K562 treated with DMSO at 1 percent for 48 hours (cell line): Measurements from ENCODE around the gene ZNF205. TPM values are rescaled to one million over a fixed set of nuclear protein-coding genes. Genes with fewer than 3 reads are reported as not detected.

Source experiments
- total RNA-seq: library from RNA; unstranded; fragments of 300-600 nt; gene quantifications from 2 replicates; pipeline ENCODE4 v1.2.3, GENCODE V29; 2022; ENCODE audit warnings: low replicate concordance; ENCODE audit errors: extremely low read depth

Gene ZNF205
- total RNA-seq = not detected in 2 replicates

GRCh38 chr16:3112058-3112880 lies at the start of gene ZNF205:
Gene ZNF205, plus strand, starts transcription at chr16:3112586. Its CDS starts 845 bp downstream, at chr16:3113431.

GRCh38 chr16:3065069-3065741 lies 47.2 kb upstream of the ZNF205 start, which contains the start of gene IL32:
Gene IL32, plus strand, starts transcription at chr16:3065640. Its CDS starts 172 bp downstream, at chr16:3065812.

GRCh38 chr16:3098459-3099394 lies 13.7 kb upstream of the ZNF205 start, which contains the start of gene ZSCAN10:
Gene ZSCAN10, minus strand, starts transcription at chr16:3099294. Its CDS starts 6,357 bp downstream, at chr16:3092937.

GRCh38 chr16:3134338-3135125 lies 22.1 kb downstream of the ZNF205 start, which contains the start of gene ZNF213:
Gene ZNF213, plus strand, starts transcription at chr16:3135029. Its CDS starts 2,252 bp downstream, at chr16:3137281.

Other genes with a start within 250 kb of the ZNF205 start
- not detected in 2 replicates for gene FLYWCH2, start 229.4 kb upstream of the ZNF205 start, total RNA-seq
- gene FLYWCH1, start 200.7 kb upstream of the ZNF205 start, total RNA-seq = not detected in 2 replicates
- not detected in 2 replicates for gene KREMEN2, start 148.3 kb upstream of the ZNF205 start, total RNA-seq
- not detected in 2 replicates for gene PAQR4, start 143.2 kb upstream of the ZNF205 start, total RNA-seq
- not detected in 2 replicates for gene PKMYT1, start 132.1 kb upstream of the ZNF205 start, total RNA-seq
- gene CLDN9, start 99.7 kb upstream of the ZNF205 start, total RNA-seq = not detected in 2 replicates
- not detected in 2 replicates for gene CLDN6, start 94.4 kb upstream of the ZNF205 start, total RNA-seq
- gene TNFRSF12A, start 92.2 kb upstream of the ZNF205 start, total RNA-seq = not detected in 2 replicates
- gene HCFC1R1, start 88.6 kb upstream of the ZNF205 start, total RNA-seq = not detected in 2 replicates
- not detected in 2 replicates for gene THOC6, start 88.6 kb upstream of the ZNF205 start, total RNA-seq
- not detected in 2 replicates for gene BICDL2, start 75.6 kb upstream of the ZNF205 start, total RNA-seq
- not detected in 2 replicates for gene MMP25, start 66.0 kb upstream of the ZNF205 start, total RNA-seq
- gene IL32, start 46.9 kb upstream of the ZNF205 start, total RNA-seq = not detected in 2 replicates
- gene ZSCAN10, start 13.3 kb upstream of the ZNF205 start, total RNA-seq = not detected in 2 replicates
- gene ZNF213, start 22.4 kb downstream of the ZNF205 start, total RNA-seq = not detected in 2 replicates
- gene OR1F1, start 75.6 kb downstream of the ZNF205 start, total RNA-seq = not detected in 2 replicates
- gene ZNF200, start 122.6 kb downstream of the ZNF205 start, total RNA-seq = not detected in 2 replicates
- gene MEFV, start 144.0 kb downstream of the ZNF205 start, total RNA-seq = not detected in 2 replicates
- not detected in 2 replicates for gene ZNF263, start 170.9 kb downstream of the ZNF205 start, total RNA-seq
- gene TIGD7, start 192.8 kb downstream of the ZNF205 start, total RNA-seq = not detected in 2 replicates
- gene ZNF75A, start 192.9 kb downstream of the ZNF205 start, total RNA-seq = not detected in 2 replicates
- gene OR2C1, start 243.3 kb downstream of the ZNF205 start, total RNA-seq = not detected in 2 replicates